Ectodermal cell (in vitro differentiated cells): ENCODE data around the gene RUNX2.

Experiments used
- H3K27ac ChIP-seq: 2 replicates; pipeline ENCODE4 v1.7.0; 2013; ENCODE audit warnings: mild to moderate bottlenecking, low read depth, low read length; ENCODE audit not compliant: insufficient read depth, poor library complexity, severe bottlenecking
- H3K27me3 ChIP-seq: 2 replicates; pipeline ENCODE4 v1.7.0; 2013; ENCODE audit warnings: mild to moderate bottlenecking, low read length; ENCODE audit not compliant: insufficient read depth, control insufficient read depth, poor library complexity, severe bottlenecking
- H3K36me3 ChIP-seq: one replicate; pipeline ENCODE4 v1.7.0; 2013; ENCODE audit warnings: low read length; ENCODE audit not compliant: control insufficient read depth, insufficient read depth
- H3K4me1 ChIP-seq: one replicate; pipeline ENCODE4 v1.7.0; 2013; ENCODE audit warnings: low read length; ENCODE audit not compliant: control insufficient read depth, insufficient read depth
- H3K4me3 ChIP-seq: 2 replicates; pipeline ENCODE4 v1.7.0; 2013; ENCODE audit warnings: low read depth, low read length, control low read depth; ENCODE audit not compliant: insufficient read depth
- H3K9me3 ChIP-seq: 2 replicates; pipeline ENCODE4 v1.7.0; 2013; ENCODE audit warnings: mild to moderate bottlenecking, low read length, moderate library complexity; ENCODE audit not compliant: control insufficient read depth
- WGBS, 2 experiments: methylation state at CpG; one replicate each; pipeline ENCODE4 v1.1.7; 2013; ENCODE audit warnings: missing lambda C conversion rate in 2 of 2; 5-methylcytosine and 5-hydroxymethylcytosine counted together

RUNX2 gene

DNA sequence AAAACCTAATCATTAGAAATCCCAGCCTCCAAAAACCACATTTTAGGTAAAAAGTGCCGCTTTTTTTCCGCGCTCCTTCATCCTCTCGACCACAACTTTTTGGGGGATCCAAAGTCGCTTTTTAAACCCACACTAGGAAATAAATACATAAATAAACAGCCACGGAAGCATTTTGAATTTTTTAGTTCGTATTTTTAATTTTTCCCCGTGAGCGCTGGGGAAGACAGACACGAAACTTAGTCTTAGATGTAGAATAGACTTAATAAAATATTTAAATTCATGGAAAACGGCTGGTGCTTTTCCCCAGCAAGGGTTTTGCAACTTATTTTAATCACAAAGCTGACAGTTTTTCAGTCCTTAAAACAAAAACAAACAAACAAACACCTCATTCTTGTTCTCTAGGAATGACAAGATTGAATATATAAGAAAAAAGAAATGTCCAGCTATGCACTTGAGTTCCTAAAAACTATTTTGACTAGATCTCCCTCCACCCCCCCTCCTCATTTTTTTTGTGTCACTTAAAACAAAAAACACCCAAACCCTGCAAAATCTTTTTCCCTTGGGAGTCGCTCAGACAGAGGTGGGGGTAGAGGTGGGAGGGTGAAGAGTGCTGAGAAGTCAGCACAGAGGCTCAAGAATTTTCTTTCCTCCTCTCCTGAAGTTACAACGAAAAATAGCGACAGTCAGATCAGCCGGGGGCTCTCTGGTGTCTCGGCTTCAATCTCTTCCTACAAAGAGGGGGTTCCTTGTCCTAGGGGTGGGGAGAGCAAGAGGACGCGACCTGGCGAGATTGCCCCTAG is 93.0 kb downstream of the RUNX2 start:
- H3K4me1 ChIP-seq = peaks cover 20% of the 10 kb centered on the region
- H3K36me3 ChIP-seq = no peaks in the 10 kb centered on the region
- peaks cover 91% of the 10 kb centered on the region for H3K27me3 ChIP-seq
- peak overlapping the region; percentile 40 for H3K4me3 ChIP-seq
- WGBS, 2 experiments = 3% methylated on average over 15 to 19 of the region's 19 CpGs
- no peak overlapping the region for H3K27ac ChIP-seq
- H3K9me3 ChIP-seq = no peaks in the 10 kb centered on the region

DNA sequence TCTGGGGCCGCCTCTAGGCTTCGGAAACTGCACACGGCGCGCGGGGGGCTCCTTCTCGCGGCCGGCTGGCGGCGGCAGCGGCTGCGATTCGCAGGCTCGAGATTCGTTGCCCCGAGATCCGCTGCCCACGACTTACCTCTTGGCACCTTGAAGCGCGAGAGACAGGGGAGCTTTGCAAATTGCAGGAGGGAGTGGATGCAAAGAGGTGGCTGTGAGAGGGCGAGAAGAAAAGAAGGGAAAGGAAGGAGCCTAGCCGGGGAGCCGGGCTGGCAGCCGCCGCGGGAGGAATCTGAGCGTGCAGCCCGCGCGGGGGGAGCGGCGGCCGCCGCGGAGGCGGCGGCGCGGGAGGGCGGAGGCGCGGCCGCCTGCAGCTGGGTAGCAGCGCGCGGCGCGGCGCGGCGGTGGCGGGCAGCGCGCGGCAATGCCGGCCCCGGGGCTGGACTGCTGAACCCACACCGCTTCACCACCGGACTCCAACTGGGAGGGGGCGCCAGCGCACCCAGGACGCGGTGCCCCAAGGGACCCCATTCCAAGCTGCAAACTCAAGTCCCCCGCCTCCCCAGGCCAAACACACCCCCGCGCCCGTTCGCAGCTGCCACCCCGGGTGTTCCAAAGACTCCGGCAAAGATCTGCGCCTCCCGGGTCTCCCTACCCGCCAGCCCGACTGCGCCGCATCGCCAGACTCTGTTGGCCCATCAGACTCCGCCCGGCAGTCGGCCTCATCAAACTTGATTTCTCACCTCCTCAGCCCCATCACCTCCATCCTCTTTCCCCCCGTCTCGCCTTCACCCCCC is 93.8 kb downstream of the RUNX2 start:
- Histone ChIP-seq H3K4me3 (peak overlapping the region; percentile 40), H3K9me3 (no peaks in the 10 kb centered on the region), H3K36me3 (no peaks in the 10 kb centered on the region), H3K27ac (no peak overlapping the region), H3K27me3 (peaks cover 88% of the 10 kb centered on the region), H3K4me1 (peaks cover 20% of the 10 kb centered on the region)
- 0% methylated on average over 83 of the region's 83 CpGs for whole genome bisulfite sequencing, 2 experiments

DNA sequence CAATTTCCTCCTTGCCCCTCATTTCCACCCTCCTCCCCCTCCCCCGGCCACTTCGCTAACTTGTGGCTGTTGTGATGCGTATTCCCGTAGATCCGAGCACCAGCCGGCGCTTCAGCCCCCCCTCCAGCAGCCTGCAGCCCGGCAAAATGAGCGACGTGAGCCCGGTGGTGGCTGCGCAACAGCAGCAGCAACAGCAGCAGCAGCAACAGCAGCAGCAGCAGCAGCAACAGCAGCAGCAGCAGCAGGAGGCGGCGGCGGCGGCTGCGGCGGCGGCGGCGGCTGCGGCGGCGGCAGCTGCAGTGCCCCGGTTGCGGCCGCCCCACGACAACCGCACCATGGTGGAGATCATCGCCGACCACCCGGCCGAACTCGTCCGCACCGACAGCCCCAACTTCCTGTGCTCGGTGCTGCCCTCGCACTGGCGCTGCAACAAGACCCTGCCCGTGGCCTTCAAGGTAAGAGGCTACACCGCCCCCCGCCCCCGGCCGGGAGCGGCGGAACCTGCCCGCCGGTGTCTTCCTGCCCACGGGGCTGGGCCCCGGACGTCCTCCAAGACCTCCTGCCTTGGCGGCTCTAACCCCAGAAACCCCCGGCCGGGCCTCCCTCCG is 94.5 kb downstream of the RUNX2 start:
- peaks cover 88% of the 10 kb centered on the region for H3K27me3 ChIP-seq
- H3K27ac ChIP-seq = no peak overlapping the region

DNA sequence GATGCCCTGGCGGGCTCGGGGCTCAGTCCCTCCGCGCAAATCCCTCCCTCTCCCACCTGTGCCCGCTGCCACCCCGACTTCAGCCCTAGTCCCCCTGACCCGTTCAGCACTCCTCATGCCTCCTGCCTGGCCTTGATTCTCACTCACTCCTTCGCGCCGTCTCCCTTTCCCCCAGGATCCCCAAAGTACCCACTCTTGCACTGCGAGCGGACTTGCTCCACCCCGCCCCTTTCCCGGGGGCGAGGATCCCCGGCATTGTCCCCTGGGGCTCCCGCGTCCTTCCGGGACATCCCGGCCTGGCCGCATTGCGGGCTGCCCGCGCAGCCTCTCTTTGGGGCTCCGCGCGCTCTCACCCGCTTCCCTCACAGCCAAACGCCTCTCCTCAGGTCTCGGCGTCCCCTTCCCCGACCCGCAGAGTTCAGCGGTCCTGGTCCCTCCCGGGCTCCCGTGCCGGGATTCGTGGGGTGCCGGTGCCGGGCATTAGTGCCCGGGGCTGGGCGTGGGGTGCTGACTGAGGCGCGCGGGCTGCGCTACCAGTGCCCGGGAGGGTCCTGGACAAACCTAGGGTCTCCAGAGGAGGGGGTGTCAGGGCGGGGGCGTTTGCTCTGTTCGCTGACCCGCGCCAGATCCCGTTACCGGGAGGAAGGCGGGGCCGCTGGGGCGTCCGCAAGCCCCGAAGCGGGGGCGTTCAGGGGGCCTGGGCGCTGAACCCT is 95.1 kb downstream of the RUNX2 start:
- H3K27me3 ChIP-seq = peaks cover 81% of the 10 kb centered on the region

More for the DNA sequence above, 94.5 kb downstream of the RUNX2 start:
- Histone ChIP-seq H3K4me1 (peaks cover 20% of the 10 kb centered on the region), H3K9me3 (no peaks in the 10 kb centered on the region), H3K4me3 (peak overlapping the region; percentile 40), H3K36me3 (no peaks in the 10 kb centered on the region)
- WGBS, 2 experiments = 0% methylated on average over 55 of the region's 55 CpGs

DNA sequence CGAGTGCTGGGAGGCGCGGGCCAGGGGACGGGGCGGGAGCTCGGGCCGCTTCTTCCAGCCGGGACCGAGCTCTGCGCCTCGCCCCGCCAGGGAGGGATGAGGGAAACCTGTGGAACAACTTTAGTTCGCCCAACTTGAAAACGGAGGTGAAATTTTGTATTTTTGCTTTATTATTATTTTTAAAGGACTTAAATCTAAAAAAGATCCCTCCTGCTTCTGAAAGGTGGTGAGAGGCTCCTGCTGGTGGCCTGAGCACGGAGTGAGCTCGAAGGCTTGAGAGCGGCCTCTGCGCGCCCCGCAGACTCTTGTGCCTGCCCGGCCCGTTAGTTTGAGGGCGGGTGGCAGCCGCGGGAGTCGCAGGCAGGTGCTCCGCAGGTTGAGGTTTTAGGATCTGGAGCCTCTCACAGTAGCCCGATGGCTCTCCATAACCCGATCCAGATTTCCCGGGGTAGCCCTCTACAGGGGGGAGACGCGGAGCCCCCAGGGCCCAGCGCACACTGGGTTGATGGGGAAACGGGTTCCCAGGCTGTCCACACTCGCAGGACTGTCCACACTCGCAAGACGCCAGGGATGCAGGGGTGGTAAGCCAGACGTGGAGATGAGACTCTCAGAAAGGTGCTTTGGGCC is 95.8 kb downstream of the RUNX2 start:
- WGBS, 2 experiments = 4 to 6% methylated on average over 38 of the region's 38 CpGs
- Histone ChIP-seq H3K4me3 (peak overlapping the region; percentile 40), H3K27me3 (peaks cover 74% of the 10 kb centered on the region), H3K36me3 (no peaks in the 10 kb centered on the region), H3K27ac (no peak overlapping the region), H3K4me1 (peaks cover 20% of the 10 kb centered on the region), H3K9me3 (no peaks in the 10 kb centered on the region)

More for the DNA sequence above, 95.1 kb downstream of the RUNX2 start:
- H3K9me3 ChIP-seq = no peaks in the 10 kb centered on the region
- peak overlapping the region; percentile 40 for H3K4me3 ChIP-seq
- 0% methylated on average over 62 of the region's 62 CpGs for WGBS, 2 experiments
- H3K27ac ChIP-seq = no peak overlapping the region
- no peaks in the 10 kb centered on the region for H3K36me3 ChIP-seq
- peaks cover 20% of the 10 kb centered on the region for H3K4me1 ChIP-seq

DNA sequence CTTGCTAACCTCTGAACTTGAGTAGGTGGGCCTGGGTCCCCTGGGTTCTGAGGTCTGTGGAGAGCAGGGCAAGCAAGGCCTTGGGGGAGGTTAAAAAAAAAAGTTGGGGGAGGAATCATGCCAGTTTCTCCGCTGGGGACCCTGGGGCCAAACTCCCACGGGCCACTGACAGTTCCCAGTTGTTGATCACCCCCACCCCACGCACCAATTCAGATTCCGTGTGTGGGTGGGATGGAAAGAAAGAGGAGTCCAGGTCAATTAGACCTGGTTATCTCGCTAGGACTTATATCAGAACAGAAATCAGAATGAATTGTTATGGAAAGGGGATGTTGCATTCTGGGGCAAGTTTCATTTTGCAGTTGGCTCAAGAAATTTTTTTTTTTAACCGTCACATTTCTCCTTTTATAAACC is 96.3 kb downstream of the RUNX2 start:
- Histone ChIP-seq H3K4me3 (no peak overlapping the region), H3K27ac (no peak overlapping the region), H3K27me3 (peaks cover 69% of the 10 kb centered on the region), H3K9me3 (no peaks in the 10 kb centered on the region), H3K4me1 (peaks cover 20% of the 10 kb centered on the region), H3K36me3 (no peaks in the 10 kb centered on the region)
- WGBS, 2 experiments = 54 to 55% methylated on average over 4 to 5 of the region's 6 CpGs

DNA sequence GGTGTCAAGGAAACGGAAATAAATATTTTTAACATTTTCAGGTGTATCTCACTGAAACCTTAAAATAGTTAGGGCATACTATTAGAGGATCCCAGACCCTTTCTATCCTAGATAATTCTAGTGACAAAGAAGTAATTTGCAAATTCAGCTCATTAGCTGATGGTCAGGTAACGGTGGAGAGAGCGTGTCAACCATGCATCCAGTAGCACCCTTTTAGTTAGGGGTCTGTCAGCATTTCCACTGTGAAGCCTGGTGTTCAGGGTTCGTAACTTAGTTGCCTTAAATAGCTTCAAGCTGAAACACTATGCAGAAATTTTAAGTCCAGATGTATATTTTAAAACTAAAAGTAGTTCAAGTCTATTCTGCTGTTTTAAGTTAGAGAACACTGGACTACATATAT is 98.1 kb downstream of the RUNX2 start:
- Histone ChIP-seq H3K9me3 (no peaks in the 10 kb centered on the region), H3K36me3 (no peaks in the 10 kb centered on the region), H3K27me3 (peaks cover 51% of the 10 kb centered on the region), H3K4me1 (peaks cover 3% of the 10 kb centered on the region), H3K4me3 (no peak overlapping the region), H3K27ac (no peak overlapping the region)
- 72% methylated on average over 3 to 4 of the region's 4 CpGs for WGBS, 2 experiments

DNA sequence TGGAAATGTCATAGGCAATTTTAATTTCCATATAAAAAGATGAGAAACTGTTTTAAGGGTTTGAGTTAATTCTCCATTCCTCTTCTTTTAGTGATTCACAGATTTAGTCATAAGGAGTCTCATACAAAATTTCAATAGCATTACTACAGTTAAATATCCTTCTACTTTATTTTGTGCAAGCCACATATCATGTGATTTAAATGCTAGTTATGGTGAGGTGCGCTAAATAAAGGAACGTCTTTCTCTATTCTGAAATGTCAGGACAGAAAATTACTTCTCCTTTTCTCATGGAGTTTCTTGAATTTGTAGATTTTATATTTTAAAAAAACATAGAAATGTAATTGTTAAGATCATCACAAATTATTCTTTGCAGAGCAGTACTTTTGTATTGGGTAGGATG is 99.6 kb downstream of the RUNX2 start:
- Histone ChIP-seq H3K36me3 (no peaks in the 10 kb centered on the region), H3K9me3 (no peaks in the 10 kb centered on the region), H3K4me1 (no peaks in the 10 kb centered on the region), H3K27me3 (peaks cover 37% of the 10 kb centered on the region), H3K4me3 (no peak overlapping the region), H3K27ac (no peak overlapping the region)
- WGBS, 2 experiments = 100% methylated on average over 2 of the region's 2 CpGs; no CpG with 5 or more reads in 1 of the 2 experiments

DNA sequence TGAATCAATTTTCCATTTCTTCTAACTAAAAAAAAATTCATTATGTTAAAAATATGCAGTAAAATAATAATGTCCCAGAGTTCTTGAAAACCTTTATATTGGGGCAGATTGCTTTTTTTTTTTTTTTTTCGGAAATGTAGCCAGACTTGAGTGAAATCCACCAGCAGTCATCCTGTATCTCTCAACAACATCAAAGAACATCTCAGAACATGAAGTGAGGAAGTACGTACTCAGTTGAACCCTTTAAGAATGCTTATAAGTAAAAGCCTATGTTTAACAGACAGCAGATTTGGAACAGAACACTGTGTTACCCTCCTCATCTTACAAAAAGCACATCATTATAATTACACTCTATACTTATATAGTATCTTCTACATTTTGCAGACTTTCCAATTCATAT is 100.6 kb downstream of the RUNX2 start:
- 94 to 100% methylated on average over 1 of the region's 2 CpGs for WGBS, 2 experiments
- no peak overlapping the region for H3K27ac ChIP-seq
- no peaks in the 10 kb centered on the region for H3K9me3 ChIP-seq
- H3K4me3 ChIP-seq = no peak overlapping the region
- no peaks in the 10 kb centered on the region for H3K4me1 ChIP-seq
- H3K36me3 ChIP-seq = no peaks in the 10 kb centered on the region
- peaks cover 27% of the 10 kb centered on the region for H3K27me3 ChIP-seq
